HuH-7 (cell line): ENCODE results near the gene PAM.
"Not testable (repeated sequence)": the region's sequence is repeated elsewhere in the genome, so short reads cannot be mapped to it uniquely, and the experiment has no call there.

Source experiments
- DNase-seq: peaks from one replicate; pipeline ENCODE4 v3.0.0; 2011; ENCODE audit warnings: low spot score

Gene PAM

DNA sequence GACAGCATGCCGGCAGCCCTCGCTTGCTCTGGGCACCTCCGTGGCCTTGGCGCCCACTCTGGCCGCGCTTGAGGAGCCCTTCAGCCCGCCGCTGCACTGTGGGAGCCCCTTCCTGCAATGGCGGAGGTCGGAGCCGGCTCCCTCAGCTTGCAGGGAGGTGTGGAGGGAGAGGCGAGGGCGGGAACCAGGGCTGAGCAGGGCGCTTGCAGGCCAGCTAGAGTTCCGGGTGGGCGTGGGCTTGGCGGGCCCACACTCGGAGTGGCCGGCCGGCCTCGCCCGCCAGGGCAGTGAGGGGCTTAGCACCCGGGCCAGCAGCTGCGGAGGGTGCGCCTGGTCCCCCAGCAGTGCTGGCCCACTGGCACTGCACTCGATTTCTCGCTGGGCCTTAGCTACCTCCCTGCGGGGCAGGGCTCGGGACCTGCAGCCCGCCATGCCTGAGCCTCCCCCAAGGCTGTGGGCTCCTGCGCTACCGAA is 3.2 kb upstream of the PAM start:
- DNase-seq = not testable (repeated sequence)

DNA sequence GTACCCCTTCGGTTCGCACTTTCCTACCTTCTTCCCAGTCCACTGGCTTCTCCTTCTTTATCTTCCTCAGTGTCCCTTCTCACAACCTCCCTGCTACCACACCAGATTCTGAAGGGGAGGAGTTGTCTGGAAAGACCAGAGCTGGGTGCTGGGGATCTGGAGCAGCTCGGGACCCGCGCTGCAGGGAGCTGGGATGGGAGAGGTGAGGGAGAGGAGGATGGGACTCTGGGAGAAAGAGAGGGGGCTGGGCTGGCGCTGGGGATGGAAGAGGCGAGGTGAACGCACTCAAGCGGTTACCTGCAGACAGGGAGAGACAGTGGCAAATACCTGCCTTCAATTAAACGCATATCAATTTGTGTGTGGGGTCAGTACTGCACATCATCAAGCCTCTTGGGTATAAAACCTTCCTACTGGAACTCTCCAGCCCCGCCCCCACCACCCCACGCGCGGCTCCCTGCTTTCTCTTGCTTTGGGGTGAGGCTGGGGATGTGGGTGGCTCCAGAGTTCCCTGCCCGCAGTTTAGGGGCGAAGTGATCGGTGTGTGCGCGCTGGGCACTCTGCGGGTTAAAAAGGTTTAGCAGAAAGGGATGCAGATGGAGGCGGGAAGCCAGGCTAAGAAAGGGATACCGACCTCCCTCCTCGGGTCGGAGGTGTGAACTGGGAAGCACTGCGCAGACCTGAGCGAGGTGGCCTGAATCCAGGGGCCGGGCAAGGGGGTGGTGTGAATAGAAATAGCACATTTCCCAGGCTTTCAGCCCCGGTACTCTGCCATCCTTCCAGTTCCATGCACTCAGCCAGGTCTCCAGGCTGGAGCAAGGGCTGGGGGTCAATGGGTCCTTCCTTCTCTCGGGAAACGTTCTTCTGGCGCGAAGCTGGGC is 977 bp upstream of the PAM start:
- peak; percentile 35 for DNase-seq

DNA sequence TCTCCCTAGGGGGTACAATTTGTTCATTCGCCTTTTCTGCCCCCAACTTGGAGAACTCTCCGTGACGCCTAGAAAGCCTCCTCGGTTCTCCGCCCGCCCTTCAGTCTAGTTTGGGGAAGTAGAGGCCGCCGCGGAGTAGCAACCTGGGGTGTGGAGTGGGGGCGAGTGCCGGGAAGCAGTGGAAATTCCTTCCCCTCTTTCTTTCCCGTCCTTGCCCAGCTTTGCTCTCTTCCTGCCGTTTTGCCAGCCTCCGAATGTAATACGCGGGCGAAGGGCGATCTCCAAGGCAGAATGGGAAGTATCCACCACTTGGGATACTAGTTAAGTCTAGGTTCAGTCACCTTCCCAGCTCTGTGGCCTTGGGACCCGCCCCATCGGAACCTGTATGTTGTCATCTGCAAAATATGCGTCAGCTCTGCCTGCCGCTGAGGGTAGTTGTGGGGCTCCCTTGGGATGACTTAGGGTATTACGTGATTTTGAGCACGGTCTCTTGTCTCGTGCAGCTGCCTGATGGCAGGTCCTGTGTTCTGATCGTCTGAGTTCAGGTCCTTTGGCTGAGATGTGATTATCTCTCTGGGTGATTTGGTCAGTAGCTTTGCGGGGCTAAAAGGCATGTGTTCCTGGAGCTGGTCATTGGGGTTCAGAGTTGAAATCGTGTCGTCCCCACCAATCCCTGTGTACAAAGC is 724 bp downstream of the PAM start:
- peak; percentile 64 for DNase-seq

- no peak for DNase-seq
Measured at GRCh38 chr5:102758576-102758975, 3.5 kb downstream of the PAM start.

DNA sequence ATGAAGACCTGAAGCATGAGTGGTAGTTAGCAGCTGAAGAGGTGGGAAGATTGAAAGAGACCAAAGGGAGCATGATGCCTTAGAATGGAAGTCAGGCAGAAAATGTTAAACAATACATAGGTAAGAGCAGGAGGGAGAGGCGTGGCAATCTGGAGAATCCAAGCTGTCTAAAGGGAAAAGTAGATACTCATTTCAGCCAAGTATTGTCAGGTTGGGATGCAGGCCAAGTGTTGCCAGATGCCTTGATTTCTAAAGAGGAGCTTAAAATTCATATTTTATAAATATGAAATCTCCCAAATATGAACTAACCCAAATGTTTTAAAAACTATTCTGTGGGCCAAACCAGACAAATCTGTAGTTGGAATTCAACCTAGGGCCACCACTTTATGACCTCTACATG is 4.2 kb downstream of the PAM start:
- DNase-seq = no peak

- no peak for DNase-seq
Measured at GRCh38 chr5:102759700-102760099, 4.6 kb downstream of the PAM start.

- DNase-seq = no peak
Measured at GRCh38 chr5:102760815-102761214, 5.7 kb downstream of the PAM start.

- no peak for DNase-seq
Measured at GRCh38 chr5:102762095-102762534, 7.0 kb downstream of the PAM start.

GRCh38 chr5:102762562-102763227 is 7.6 kb downstream of the PAM start:
- DNase-seq = no peak

- DNase-seq = no peak
Measured at GRCh38 chr5:102763734-102764133, 8.6 kb downstream of the PAM start.

DNA sequence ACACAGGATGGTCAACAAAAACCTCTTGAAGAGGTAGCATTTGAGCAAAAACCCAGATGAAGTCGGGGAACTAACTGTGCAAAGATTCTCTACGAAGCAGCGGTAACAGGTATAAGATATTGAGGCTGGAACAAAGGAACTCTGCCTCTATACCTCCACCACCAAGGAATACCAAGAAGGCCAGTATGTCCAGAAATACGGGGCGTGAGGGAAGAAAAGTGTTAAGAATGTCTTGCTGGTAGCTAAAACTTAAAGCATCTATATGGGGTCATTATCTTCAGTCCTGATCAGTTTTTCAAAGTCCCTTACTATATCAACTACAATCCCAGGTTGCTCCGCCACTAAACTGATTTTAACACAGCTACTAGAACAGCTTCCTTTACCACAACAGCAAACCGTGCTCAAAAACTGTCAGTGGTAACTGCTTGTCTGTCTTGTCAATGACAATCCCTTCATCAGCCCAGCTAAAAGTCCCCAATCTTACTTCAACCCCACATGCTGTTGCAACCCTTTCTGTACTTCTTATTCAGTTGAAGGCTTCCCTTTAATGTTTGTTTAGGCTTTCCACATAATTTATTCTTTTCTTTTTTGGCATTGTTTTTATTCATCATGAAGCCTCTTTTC is 9.4 kb downstream of the PAM start:
- no peak for DNase-seq

GRCh38 chr5:102765350-102765749 is 10.2 kb downstream of the PAM start:
- DNase-seq = no peak

DNA sequence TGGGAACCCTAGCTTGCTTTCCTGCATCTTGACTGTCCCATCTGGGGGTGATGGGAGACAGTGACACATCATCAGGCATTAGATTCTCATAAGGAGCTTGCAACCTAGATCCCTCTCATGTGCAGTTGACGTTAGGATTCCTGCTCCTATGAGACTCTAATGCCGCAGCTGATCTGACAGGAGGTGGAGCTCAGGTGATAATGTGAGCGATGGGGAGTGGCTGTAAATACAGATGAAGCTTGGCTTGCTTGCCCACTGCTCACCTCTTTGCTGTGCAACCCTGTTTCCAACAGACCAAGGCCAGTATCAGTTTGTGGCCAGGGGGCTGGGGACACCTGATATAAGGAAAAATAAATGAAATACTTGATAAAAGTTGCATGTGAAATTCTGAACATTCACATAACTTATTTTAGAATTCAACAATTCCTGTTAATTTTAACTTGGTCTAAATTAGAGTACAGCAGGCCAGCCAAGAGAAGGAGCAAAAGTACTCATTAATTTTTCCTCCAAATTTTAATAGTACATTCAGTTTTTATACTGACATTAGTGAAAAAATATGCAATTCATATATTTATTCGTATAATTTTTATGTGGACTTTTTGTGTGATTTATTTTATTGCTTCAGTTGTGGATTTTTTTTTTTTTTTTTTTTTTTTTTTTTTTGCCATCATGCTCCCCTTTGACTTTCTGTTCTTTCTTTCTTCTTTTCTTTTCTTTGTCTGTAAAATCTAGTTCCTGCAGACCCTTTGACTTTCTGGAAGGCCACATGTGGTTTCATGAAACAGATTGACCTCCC is 11.4 kb downstream of the PAM start:
- DNase-seq = no peak

DNA sequence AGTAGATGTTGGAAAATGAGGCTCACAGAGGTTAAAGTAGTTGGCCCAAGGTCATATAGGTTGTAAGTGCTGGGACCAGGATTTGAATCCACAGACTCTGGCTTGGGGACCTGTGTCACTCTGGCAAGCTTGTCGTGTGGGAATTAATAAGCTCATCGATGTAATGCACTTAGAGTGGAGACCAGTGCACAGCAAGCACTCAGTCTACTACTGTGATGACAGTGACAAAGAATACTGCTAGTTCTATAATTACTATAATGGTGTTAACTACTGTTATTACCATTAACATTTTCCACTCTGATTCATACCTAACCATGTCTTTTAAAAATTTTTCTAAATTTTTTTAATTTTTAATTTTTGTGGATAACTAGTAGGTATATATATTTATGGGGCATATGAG is 12.8 kb downstream of the PAM start:
- DNase-seq = no peak

GRCh38 chr5:102770803-102771202 is 15.7 kb downstream of the PAM start:
- no peak for DNase-seq

GRCh38 chr5:102771435-102771834 is 16.3 kb downstream of the PAM start:
- no peak for DNase-seq

DNA sequence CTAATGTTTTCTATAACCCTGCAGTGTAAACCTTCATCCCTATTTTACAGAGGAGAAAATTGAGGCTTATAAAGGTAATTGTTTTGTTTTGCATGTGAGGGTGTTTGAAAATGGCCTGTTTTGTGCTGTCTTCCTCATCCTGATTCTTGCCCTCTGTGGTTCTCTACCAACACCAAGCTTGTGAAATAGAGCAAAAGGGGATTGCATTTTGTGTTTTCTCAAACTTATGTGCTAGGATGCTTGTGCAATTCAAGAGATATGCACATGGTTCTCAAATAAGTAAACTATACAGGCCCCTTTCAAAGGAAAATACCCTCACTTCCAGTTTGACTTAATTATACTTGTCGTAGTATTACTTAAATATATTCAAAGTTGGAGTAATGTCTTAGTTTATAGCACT is 17.2 kb downstream of the PAM start:
- no peak for DNase-seq

DNA sequence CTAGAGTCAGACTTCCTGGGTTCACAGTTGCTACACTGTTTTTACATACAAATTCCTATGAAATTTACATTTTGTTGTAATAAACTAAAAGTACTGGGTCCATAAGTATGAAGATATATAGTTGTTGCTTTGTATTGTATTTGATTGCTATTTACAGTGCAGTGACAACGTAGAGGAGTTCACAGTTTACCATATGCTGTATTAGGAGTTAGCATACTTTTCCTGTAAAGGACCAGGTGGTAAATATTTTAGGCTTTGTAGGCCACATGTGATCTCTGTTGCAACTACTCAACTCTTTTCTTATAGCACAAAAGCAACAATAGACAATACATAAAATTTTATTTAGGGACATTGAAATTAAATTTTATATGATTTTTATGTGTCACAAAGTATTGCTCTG is 18.0 kb downstream of the PAM start:
- DNase-seq = no peak

DNA sequence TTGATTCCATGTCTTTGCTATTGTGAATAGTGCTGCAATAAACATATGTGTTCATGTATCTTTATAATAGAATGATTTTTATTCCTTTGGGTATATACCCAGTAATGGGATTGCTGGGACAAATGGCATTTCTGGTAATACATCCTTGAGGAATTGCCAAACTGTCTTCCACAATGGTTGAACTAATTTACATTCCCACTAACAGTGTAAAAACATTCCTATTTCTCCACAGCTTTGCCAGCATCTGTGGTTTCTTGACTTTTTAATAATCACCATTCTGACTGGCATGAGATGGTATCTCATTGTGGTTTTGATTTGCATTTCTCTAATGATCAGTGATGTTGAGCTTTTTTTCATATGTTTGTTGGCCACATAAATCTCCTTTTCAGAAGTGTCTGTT is 20.7 kb downstream of the PAM start:
- DNase-seq = not testable (repeated sequence)

DNA sequence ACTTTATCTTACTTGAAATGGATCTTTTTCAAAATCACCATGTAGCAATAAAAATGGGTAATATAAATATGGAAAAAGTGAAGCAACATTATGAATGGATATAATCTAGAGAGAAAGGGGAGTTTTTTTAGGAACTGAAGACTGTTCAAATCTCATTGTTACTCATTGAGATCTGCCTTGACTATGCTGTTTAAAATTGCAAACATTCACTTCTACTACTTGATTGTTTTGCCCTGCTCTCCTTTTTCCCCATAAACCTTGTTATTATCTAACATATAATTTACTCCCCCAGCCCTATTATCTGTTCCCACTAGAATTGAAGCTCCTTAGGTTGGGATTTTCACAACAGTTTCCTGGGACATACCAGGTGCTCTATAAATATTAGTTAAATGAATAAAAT is 22.0 kb downstream of the PAM start:
- DNase-seq = no peak

- DNase-seq = no peak
Measured at GRCh38 chr5:102778478-102778877, 23.4 kb downstream of the PAM start.

- no peak for DNase-seq
Measured at GRCh38 chr5:102781359-102781758, 26.3 kb downstream of the PAM start.
